Trophoblast cell (in vitro differentiated cells and primary cell): ENCODE data around the gene SPO11.

Experiments
- DNase-seq, 2 donors: peaks; one replicate each; pipeline ENCODE4 v3.0.0-alpha.2; 2016
- H2AFZ ChIP-seq: 2 replicates; pipeline ENCODE4 v1.6.1; 2013; ENCODE audit warnings: low read length, moderate library complexity, mild to moderate bottlenecking; ENCODE audit not compliant: insufficient read depth, poor library complexity
- H2AK5ac ChIP-seq: 2 replicates; pipeline ENCODE4 v1.6.1; 2013; ENCODE audit warnings: mild to moderate bottlenecking, low read length
- H2BK120ac ChIP-seq: 2 replicates; pipeline ENCODE4 v1.6.1; 2013; ENCODE audit warnings: low read length, mild to moderate bottlenecking, moderate library complexity; ENCODE audit not compliant: insufficient read depth, poor library complexity
- H2BK12ac ChIP-seq: 2 replicates; pipeline ENCODE4 v1.6.1; 2013; ENCODE audit warnings: mild to moderate bottlenecking, low read length, moderate library complexity
- H2BK5ac ChIP-seq: 2 replicates; pipeline ENCODE4 v1.6.1; 2013; ENCODE audit warnings: low read length, low read depth, moderate library complexity, mild to moderate bottlenecking; ENCODE audit not compliant: poor library complexity
- H3K14ac ChIP-seq: 2 replicates; pipeline ENCODE4 v1.6.1; 2013; ENCODE audit warnings: mild to moderate bottlenecking, low read length
- H3K18ac ChIP-seq: 2 replicates; pipeline ENCODE4 v1.6.1; 2013; ENCODE audit warnings: mild to moderate bottlenecking, low read length
- H3K23ac ChIP-seq: 2 replicates; pipeline ENCODE4 v1.6.1; 2013; ENCODE audit warnings: low read length
- H3K27ac ChIP-seq: 2 replicates; pipeline ENCODE4 v1.5.1; 2013; ENCODE audit warnings: low read depth, mild to moderate bottlenecking, inconsistent platforms, low read length, moderate library complexity
- H3K27me3 ChIP-seq: 2 replicates; pipeline ENCODE4 v1.6.1; 2013; ENCODE audit warnings: inconsistent platforms, mild to moderate bottlenecking, low read length, moderate library complexity; ENCODE audit not compliant: insufficient read depth
- H3K36me3 ChIP-seq, 2 experiments: 1 replicate in 1 of 2; 2 replicates in 1 of 2; pipeline ENCODE4 v1.6.1; 2013; ENCODE audit warnings: low read length in 2 of 2, mild to moderate bottlenecking in 2 of 2, moderate library complexity in 1 of 2; ENCODE audit not compliant: insufficient read depth in 2 of 2, control insufficient read depth in 1 of 2
- H3K4ac ChIP-seq: 2 replicates; pipeline ENCODE4 v1.6.1; 2013; ENCODE audit warnings: low read depth, mild to moderate bottlenecking, low read length, moderate library complexity
- H3K4me1 ChIP-seq, 2 experiments: 1 replicate in 1 of 2; 2 replicates in 1 of 2; pipeline ENCODE4 v1.6.1; 2013; ENCODE audit warnings: low read length in 2 of 2, mild to moderate bottlenecking in 2 of 2, moderate library complexity in 1 of 2; ENCODE audit not compliant: insufficient read depth in 2 of 2, control insufficient read depth in 1 of 2
- H3K4me2 ChIP-seq: 2 replicates; pipeline ENCODE4 v1.6.1; 2013; ENCODE audit warnings: inconsistent platforms, mild to moderate bottlenecking, low read length, moderate library complexity
- H3K4me3 ChIP-seq: 2 replicates; pipeline ENCODE4 v1.5.1; 2013; ENCODE audit warnings: mild to moderate bottlenecking, low read depth, low read length, inconsistent platforms
- H3K79me1 ChIP-seq: one replicate; pipeline ENCODE4 v1.6.1; 2013; ENCODE audit warnings: low read length
- H3K79me2 ChIP-seq: 2 replicates; pipeline ENCODE4 v1.6.1; 2013; ENCODE audit warnings: low read length, mild to moderate bottlenecking; ENCODE audit not compliant: control insufficient read depth, insufficient read depth, poor library complexity
- H3K9ac ChIP-seq: 2 replicates; pipeline ENCODE4 v1.6.1; 2013; ENCODE audit warnings: mild to moderate bottlenecking, low read length
- H3K9me3 ChIP-seq: 2 replicates; pipeline ENCODE4 v1.6.1; 2013; ENCODE audit warnings: low read depth, mild to moderate bottlenecking, control low read depth, inconsistent platforms, low read length; ENCODE audit not compliant: insufficient read depth
- H4K12ac ChIP-seq: 2 replicates; pipeline ENCODE4 v1.6.1; 2013; ENCODE audit warnings: low read depth, mild to moderate bottlenecking, low read length, moderate library complexity
- H4K8ac ChIP-seq: 2 replicates; pipeline ENCODE4 v1.6.1; 2013; ENCODE audit warnings: low read depth, mild to moderate bottlenecking, low read length, moderate library complexity
- H4K91ac ChIP-seq: one replicate; pipeline ENCODE4 v1.6.1; 2013; ENCODE audit warnings: low read depth, mild to moderate bottlenecking, low read length, moderate library complexity
- WGBS: extraction: QIAGEN DNeasy Blood & Tissue Kit; methylation state at CpG from one replicate; pipeline ENCODE4 v1.1.7; 2013; ENCODE audit warnings: missing lambda C conversion rate; ENCODE audit not compliant: insufficient read length, insufficient coverage; ENCODE audit errors: extremely low coverage; 5-methylcytosine and 5-hydroxymethylcytosine counted together

Gene SPO11

DNA sequence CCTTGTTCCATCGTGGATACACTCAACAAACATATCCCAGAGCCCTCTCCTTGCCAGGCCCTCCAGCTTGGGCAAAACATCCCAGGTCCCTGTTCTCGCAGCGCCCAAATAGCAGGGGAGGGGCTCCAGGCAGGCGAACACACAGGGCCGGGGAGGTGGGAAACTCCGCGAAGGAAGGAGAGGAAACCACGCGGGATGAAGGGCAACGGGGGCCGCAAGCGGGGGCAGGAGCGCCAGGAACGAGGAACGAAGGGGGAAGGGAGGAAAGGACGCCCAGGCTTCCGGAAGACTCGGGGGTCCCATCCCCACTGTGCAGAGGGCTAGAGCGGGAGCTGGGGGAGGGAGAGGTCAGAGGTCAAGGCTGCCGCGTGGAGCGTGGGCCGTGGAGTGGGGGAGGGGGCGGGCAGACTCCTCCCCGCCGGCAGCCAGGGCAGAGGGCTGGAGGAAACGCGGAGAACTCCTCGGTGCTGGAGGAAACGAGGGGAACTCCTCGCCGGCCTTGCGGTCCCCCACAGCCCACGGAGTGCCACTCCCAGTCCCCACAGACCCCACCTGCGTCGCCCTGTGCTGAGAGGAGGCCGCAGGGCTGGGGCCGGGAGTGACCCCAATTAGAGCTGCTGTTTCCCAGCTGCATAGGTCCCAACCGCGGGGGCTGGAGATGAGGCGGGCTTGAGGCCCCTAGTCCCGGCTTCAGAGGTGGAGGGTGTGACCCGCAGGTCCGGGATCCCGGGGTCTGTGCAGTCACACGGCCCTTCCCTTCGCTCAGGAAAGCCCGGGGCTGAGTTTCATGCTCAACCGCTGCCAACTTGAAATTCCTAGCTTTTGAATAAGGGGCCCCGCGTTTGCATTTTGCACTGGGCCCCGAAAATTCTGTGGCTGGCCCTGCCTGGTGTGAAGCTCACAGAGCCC is 60.3 kb downstream of the SPO11 start:
- Histone ChIP-seq H3K4me1 (peaks cover 41 to 44% of the 10 kb centered on the region in 2 experiments), H3K9ac (peak overlapping the region; percentile 71), H2BK120ac (peak overlapping the region; percentile 95), H2AFZ (peak overlapping the region; percentile 89), H3K23ac (no peak overlapping the region), H3K79me2 (peaks cover 18% of the 10 kb centered on the region), H4K91ac (peak overlapping the region; percentile 97), H2BK12ac (peak overlapping the region; percentile 80), H2BK5ac (peak overlapping the region; percentile 59), H3K27me3 (no peaks in the 10 kb centered on the region), H3K27ac (no peak overlapping the region), H3K4me3 (peak overlapping the region; percentile 19), H2AK5ac (peak overlapping the region; percentile 36), H4K12ac (peak overlapping the region; percentile 83), H3K4me2 (peak overlapping the region; percentile 68), H4K8ac (peak overlapping the region; percentile 87), H3K79me1 (peaks cover 22% of the 10 kb centered on the region), H3K18ac (peak overlapping the region; percentile 93), H3K14ac (peak overlapping the region; percentile 90), H3K9me3 (peaks cover 4% of the 10 kb centered on the region), H3K4ac (peak overlapping the region; percentile 83), H3K36me3 (peaks cover 22 to 27% of the 10 kb centered on the region in 2 experiments)
- no peak for DNase-seq
- no CpG with 5 or more reads among the region's 52 CpGs for WGBS

DNA sequence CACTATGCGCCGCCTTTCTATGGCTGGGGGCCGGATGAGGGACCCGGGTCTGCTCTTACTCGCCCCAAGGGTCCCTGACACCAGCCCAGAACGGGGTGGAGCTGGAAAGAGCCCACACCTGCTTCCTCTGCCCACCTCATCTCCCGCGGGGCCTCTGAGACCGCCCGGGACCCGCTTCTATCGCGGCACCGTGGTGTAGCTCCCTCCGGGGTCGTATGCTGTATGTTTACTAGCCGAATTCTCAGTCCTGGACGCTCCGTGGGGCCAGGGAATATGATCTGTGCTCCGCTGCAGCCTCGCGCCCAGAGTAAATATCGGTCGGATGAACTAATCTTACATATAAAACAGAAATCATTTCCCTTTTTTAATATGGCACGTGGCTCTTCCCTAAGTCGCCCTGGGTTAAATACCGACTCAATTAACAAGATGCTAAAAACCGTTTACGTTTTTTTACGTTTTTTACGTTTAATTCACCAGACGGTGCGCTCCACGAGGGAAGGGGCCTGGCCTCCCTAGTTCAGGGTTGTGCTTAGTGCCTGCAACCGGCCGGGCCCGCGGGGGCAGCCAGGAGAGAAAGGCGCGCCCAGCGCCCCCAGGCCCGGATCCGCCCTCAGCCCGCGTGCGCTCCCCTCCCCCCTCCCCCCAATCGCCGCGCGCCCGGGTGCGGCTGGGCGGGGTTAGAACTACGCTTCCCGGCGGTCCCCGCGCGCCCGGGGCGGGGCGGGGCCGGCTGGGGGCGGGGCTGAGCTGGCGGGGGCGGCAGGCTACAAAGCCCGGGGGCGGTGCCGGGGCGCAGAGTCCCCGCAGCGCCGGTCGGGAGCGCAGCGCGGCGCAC is 61.2 kb downstream of the SPO11 start, which contains the start of gene RBM38:
RBM38 (plus strand) TSS at position 793 of the 835 bp plus-strand sequence. CDS start 186 bp downstream, outside the sequence.
- peak; percentile 60 to 84 for DNase-seq
- Histone ChIP-seq H3K36me3 (peaks cover 31 to 35% of the 10 kb centered on the region in 2 experiments), H2AK5ac (peak within 1 kb of the TSS; percentile 36), H3K4me2 (peak within 1 kb of the TSS; percentile 84), H3K79me1 (peaks cover 26% of the 10 kb centered on the region), H4K12ac (peak within 1 kb of the TSS; percentile 61), H4K8ac (peak within 1 kb of the TSS; percentile 87), H3K4me1 (peaks cover 50 to 53% of the 10 kb centered on the region in 2 experiments), H2BK5ac (peak within 1 kb of the TSS; percentile 80), H3K14ac (peak within 1 kb of the TSS; percentile 90), H3K27ac (peak within 1 kb of the TSS; percentile 24), H3K9ac (peak within 1 kb of the TSS; percentile 77), H2BK12ac (peak within 1 kb of the TSS; percentile 59), H3K23ac (no peak within 1 kb of the TSS), H3K4me3 (peak within 1 kb of the TSS; percentile 85), H3K4ac (peak within 1 kb of the TSS; percentile 53), H3K18ac (peak within 1 kb of the TSS; percentile 96), H3K27me3 (no peaks in the 10 kb centered on the region), H2AFZ (peak within 1 kb of the TSS; percentile 89), H3K79me2 (peaks cover 21% of the 10 kb centered on the region), H3K9me3 (peaks cover 4% of the 10 kb centered on the region), H2BK120ac (peak within 1 kb of the TSS; percentile 95), H4K91ac (peak within 1 kb of the TSS; percentile 97)
- no CpG with 5 or more reads among the region's 78 CpGs for WGBS

DNA sequence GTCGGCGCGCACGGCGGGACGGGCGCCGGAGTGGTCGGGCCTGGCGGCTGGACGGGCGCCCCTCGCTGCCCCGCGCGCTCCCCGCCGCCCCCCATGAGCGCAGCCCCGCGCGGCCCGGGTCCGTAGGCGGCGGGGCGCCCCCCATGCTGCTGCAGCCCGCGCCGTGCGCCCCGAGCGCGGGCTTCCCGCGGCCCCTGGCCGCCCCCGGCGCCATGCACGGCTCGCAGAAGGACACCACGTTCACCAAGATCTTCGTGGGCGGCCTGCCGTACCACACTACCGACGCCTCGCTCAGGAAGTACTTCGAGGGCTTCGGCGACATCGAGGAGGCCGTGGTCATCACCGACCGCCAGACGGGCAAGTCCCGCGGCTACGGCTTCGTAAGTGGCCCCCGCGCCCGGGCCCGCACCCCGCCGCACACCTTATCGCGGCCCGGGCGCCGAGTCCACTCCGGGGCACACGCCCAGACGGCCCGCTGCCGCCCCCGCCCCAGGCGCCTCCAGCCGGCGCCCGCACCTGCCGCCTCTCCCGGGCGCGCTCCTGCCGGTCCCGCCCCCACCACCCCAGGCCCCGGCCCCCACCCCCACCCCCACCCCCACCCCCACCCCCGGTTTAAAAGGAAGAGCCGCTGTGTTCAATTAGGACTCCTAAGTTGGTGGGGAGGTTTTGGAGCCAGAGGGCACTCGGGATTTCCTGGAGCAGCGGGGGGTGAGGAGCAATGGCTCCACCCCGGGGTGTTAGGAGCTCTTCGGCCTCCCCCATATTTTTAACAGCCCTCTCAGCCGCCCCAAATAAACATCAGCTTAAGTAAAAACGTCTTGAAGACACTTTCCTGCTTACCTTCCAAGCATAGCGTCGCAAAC is 62.1 kb downstream of the SPO11 start:
- Histone ChIP-seq H3K18ac (peak overlapping the region; percentile 96), H3K4ac (peak overlapping the region; percentile 53), H3K4me2 (peak overlapping the region; percentile 84), H4K91ac (peak overlapping the region; percentile 80), H2AK5ac (no peak overlapping the region), H4K8ac (peak overlapping the region; percentile 59), H3K14ac (peak overlapping the region; percentile 89), H3K27me3 (no peaks in the 10 kb centered on the region), H3K36me3 (peaks cover 38 to 42% of the 10 kb centered on the region in 2 experiments), H3K23ac (no peak overlapping the region), H3K79me1 (peaks cover 28% of the 10 kb centered on the region), H3K9me3 (peaks cover 2% of the 10 kb centered on the region), H2BK12ac (peak overlapping the region; percentile 59), H4K12ac (peak overlapping the region; percentile 47), H3K4me1 (peaks cover 50 to 56% of the 10 kb centered on the region in 2 experiments), H2AFZ (peak overlapping the region; percentile 30), H3K9ac (peak overlapping the region; percentile 77), H2BK5ac (peak overlapping the region; percentile 80), H3K27ac (peak overlapping the region; percentile 24), H3K4me3 (peak overlapping the region; percentile 85), H3K79me2 (peaks cover 21% of the 10 kb centered on the region), H2BK120ac (peak overlapping the region; percentile 82)
- DNase-seq: peak in 1 of 2 donors; percentile 62
- no CpG with 5 or more reads among the region's 98 CpGs for WGBS
